SIG-M5 treated with dmso at 0.1 percent for 504 hours (cell line): ENCODE results near the gene WAPL.
"Not testable (repeated sequence)": the region's sequence is repeated elsewhere in the genome, so short reads cannot be mapped to it uniquely, and the experiment has no call there.

Source experiments
- DNase-seq: peaks from one replicate; lab custom pipeline; 2025; ENCODE audit not compliant: unreplicated experiment; lab: John Stamatoyannopoulos, UW

Gene WAPL, protein sequence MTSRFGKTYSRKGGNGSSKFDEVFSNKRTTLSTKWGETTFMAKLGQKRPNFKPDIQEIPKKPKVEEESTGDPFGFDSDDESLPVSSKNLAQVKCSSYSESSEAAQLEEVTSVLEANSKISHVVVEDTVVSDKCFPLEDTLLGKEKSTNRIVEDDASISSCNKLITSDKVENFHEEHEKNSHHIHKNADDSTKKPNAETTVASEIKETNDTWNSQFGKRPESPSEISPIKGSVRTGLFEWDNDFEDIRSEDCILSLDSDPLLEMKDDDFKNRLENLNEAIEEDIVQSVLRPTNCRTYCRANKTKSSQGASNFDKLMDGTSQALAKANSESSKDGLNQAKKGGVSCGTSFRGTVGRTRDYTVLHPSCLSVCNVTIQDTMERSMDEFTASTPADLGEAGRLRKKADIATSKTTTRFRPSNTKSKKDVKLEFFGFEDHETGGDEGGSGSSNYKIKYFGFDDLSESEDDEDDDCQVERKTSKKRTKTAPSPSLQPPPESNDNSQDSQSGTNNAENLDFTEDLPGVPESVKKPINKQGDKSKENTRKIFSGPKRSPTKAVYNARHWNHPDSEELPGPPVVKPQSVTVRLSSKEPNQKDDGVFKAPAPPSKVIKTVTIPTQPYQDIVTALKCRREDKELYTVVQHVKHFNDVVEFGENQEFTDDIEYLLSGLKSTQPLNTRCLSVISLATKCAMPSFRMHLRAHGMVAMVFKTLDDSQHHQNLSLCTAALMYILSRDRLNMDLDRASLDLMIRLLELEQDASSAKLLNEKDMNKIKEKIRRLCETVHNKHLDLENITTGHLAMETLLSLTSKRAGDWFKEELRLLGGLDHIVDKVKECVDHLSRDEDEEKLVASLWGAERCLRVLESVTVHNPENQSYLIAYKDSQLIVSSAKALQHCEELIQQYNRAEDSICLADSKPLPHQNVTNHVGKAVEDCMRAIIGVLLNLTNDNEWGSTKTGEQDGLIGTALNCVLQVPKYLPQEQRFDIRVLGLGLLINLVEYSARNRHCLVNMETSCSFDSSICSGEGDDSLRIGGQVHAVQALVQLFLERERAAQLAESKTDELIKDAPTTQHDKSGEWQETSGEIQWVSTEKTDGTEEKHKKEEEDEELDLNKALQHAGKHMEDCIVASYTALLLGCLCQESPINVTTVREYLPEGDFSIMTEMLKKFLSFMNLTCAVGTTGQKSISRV (N-terminal part only)

DNA sequence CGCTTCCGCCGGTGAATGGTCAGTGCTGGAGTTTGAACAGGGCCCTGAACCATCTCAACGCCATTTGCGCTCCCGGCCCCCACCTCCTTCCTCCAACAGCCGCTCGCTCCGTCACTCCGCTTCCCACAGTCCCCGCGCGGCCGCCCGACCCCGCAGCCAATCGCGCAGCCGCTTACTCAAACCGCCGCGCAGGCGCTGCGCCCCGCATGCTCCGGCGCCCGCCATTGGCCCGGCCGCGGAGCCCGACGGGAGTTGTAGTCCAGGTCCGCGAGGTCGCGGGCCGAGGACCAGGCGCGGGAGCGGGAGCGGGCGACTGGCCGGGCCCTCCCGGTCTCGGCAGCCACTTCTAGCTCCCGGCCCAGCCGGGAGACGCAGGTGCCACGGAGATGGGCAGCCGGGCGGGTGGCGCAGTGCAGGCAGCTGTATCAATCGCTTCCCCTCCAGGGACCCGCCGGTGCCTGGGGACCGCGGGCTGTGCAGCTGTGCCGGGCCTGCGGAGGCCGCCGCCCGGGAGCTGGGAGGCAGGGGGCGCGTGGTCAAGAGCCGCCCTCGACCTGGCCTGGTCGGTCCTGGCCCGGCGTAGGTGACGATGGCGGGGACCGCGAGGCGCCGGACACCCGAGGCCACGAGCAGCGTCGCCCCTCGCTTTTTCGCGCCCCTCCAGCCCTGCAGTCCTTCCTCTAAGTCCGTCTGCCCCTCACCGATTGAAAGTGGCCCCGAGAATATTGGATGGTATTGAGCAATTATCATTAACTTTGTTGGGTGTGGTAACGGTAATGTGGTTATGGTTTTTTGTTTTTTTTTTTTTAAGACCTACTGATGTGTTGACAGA lies at the start of gene WAPL:
Gene WAPL (minus strand): TSS at position 115 of the 832 bp plus-strand sequence. CDS start 3,723 bp downstream, outside the sequence.
- peak; percentile 87 for DNase-seq

DNA sequence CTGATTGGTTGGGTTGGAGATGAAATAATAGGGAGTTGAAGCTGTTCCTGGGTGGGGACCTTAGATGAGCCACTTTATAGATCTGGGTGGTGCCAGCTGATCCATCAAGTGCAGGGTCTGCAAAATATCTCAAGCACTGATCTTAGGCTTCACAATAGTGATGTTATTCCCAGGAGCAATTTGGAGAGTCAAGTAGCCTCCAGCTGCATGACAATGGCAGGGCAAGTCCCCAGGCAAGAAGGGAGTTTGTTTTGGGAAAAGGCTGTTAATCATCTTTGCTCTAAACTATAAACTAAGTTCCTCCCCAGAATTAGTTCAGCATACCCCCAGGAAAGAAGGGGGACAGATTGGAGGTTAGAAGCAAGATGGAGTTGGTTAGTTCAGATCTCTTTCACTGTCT lies 47.7 kb upstream of the WAPL start:
- no peak for DNase-seq

DNA sequence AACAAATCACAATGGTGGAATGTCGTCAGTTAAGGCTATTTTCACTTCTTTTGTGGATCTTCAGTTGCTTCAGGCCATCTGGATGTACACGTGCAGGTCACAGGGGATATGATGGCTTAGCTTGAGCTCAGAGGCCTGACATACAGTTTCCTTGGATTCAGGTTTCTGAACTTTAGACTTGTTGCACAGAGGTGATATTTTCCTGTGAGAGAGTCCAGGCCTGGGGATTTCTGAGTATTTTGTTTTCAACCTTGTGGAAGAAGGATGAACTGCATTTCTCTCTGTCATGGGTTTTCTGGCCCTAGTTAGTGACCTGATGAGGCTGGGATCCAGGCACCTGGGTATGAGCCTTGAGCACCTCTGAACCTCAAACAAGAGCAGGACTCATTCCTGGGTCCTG lies 44.9 kb upstream of the WAPL start:
- not testable (repeated sequence) for DNase-seq

DNA sequence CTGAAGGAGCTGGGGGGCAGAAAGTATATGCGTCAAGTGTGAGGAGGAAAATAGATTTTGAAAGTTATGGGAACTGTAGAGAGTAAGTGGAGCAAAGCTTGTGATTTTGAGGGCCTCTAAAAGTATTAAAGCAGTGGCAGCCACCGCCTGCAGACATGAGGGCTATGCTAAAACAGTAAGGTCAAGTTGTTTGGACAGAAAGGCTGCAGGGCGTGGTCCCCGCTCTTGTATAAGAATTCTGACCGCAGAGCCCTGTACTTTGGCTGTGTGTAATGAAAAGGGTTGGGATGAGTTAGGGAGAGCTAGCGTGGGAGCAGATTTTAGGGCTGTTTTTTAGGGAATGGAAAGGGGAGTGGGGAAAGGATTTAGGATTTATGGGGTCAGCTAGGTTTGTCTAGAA lies 41.7 kb upstream of the WAPL start:
- not testable (repeated sequence) for DNase-seq

DNA sequence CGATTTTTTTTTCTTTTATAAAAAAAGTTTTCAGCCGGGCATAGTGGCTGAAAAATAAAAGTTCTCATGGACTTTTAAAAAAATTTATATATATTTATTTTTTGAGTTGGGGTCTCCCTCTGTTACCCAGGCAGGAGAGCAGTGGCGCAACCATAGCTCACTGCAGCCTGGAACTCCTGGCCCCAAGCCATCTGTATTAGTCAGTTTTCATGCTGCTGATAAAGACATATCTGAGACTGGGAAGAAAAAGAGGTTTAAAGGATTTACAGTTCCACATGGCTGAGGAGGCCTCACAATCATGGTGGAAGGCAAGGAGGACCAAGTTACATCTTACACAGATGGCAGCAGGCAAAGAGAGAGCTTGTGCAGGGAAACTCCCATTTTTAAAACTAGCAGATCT lies 37.1 kb upstream of the WAPL start:
- not testable (repeated sequence) for DNase-seq

DNA sequence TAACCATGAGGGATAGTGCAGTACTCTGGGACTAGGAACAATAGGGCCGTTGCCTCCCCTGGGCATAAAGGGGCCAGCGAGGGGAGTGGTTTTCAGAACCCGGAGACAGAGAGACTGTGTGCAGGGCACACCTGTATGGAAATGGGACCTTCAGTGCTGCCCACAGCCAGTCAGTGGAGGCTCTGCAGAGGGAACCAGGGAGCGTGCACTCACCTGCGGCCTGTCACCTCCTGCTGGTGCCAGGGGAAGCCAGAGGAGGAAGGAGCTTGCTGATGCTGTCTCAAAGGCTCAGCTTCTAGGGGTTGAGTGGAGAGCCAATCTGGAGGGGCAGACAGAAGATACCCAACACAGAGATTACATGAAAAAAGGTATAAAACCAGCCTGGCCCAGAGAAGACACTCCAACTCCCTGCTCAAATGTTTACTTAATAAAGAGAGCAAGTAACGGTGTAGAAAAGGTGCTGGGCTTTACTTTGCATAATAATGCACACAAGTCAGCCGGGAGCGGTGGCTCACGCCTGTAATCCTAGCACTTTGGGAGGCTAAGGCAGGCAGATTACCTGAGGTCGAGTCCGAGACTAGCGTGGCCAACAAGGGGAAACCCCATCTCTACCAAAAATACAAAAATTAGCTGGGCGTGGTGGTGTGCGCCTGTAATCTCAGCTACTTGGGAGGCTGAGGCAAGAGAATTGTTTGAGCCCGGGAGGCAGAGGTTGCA lies 35.5 kb upstream of the WAPL start:
- DNase-seq = no peak

DNA sequence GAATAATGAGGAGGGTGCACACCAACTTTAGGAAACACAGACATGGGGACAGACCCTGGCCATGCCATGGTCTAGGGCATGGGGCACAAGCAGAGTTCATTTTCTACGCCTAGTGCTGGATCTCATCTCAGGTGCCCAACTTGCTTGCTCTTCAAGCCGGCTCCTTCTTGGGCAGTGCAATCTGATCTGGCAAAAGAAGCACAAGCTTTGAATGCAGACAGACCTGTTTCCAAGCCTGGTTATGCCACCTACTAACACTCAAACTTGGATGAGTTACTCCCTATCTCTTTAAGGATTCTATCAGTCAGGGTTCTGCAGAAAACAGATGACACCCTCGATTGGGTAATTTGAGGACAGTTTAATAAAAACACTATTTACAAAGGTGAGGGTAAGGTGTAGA lies 34.9 kb upstream of the WAPL start:
- DNase-seq = peak; percentile 25

DNA sequence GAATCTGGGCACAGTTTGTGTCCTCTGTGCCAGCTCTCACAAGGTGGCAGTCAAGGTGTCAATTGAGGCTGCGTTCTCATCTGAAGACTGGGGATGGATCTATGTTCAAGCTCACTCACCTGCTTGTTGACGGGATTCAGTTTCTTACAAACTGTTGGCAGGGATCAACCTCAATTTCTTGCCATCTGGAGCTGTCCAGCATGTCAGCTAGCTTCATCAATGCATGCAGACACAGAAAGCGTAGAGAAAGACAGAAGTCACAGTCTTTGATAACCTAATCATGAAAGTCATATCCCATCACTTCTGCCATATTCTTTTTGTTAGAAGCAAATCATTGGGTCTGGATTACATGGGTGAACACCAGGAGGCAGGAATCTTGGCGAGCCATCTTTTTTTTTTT lies 32.0 kb upstream of the WAPL start:
- no peak for DNase-seq

DNA sequence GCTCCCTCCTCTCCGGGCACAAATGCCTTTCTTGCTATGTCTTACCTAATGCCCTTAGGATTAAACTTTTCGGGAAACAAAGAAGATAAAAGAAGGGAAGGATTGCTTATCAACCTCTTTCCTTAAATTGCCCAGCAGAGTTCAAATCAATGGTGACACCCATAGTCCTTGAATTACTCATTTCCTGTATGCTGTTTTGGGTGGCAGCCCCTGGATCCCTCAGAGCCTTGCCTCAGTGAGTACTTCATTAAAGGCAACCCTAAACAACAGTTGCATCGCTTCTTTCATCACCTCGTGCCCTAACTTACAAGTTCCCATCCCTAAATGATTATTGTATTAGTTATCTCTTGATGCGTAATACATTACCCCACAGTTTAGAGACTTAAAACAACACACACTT lies 31.6 kb upstream of the WAPL start:
- DNase-seq = no peak

DNA sequence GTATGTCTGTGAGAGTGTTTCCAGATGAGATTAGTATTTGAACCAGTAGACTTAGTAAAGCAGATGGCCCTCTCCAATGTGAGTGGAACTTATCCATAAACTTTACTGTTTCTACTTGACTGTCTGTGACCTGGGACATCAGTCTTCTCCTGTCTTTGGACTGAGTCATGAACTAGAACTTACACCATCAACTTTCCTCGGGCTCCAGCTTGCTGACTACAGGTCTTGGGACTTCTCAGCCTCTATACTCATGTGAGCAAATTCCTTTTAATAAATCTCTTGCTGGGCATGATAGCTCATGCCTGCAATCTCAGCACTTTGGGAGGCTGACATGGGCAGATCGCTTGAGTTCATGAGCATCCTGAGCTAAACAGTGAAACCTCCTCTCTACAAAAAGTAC lies 25.7 kb upstream of the WAPL start:
- no peak for DNase-seq

DNA sequence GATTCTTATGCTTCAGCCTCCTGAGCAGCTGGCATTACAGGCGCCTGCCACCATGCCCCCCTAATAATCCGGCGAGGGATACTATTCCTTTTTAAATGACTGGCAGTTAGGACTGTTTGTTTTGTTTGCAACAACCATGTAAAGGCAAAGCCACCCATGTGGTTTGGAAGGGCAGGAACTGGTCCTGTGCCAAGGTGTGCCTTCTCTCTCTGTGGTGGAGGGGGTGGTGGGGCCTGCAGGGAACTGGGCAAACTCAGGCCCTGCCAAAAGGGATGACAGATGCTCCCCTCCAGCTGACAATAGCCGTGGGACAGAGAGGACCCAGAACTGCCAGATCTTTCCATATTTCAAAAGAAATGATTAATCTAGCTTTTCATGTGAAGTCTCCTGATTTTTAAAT lies 23.5 kb upstream of the WAPL start:
- no peak for DNase-seq

DNA sequence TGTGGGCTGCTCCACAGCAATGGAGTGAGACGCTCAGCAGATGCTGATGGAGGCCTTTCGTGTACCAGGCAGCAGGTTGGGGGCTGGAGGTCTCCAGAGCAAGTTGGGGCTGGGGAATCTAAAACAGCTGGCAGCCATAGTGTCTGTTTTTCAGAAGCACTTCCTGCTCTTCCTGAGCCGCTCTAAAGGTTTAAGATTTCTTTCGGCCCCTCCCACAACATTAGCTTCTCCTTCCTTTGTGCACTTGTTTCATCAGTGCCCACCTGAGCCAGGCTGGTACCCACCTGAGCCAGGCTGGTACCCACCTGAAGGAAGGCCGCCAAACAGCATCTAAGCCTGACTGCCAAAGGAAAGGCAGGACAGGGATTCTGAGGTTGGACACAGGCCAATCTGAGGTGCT lies 18.4 kb upstream of the WAPL start:
- no peak for DNase-seq

DNA sequence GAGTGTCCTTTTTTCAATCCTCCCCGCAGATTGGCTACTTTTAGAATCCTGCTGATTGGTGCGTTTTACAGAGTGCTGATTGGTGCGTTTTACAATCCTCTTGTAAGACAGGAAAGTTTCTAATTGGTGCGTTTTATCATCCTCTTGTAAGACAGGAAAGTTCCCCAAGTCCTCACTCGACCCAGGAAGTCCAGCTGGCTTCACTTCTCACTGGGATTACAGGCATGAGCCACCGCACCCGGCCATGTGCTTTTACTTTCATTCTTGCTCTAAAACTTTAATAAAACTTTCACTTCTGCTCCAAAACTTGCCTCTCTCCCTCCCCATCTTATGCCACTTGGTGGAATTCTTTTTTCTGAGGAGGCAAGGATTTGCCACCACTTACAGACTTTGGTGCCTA lies 17.0 kb upstream of the WAPL start:
- DNase-seq = no peak

DNA sequence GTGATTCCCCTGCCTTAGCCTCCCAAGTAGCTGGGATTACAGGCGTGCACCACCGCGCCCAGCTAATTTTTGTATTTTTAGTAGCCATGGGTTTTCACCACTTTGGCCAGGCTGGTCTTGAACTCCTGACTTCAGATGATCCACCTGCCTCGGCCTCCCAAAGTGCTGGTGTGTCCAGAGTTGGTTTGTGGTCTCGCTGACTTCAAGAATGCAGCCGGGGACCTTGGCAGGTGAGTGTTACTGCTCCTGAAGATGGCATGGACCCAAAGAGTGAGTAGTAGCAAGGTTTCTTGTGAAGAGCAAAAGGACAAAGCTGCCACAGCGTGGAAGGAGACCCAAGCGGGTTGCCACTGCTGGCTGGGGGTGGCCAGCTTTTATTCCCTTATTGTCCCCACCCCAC lies 16.4 kb upstream of the WAPL start:
- not testable (repeated sequence) for DNase-seq

DNA sequence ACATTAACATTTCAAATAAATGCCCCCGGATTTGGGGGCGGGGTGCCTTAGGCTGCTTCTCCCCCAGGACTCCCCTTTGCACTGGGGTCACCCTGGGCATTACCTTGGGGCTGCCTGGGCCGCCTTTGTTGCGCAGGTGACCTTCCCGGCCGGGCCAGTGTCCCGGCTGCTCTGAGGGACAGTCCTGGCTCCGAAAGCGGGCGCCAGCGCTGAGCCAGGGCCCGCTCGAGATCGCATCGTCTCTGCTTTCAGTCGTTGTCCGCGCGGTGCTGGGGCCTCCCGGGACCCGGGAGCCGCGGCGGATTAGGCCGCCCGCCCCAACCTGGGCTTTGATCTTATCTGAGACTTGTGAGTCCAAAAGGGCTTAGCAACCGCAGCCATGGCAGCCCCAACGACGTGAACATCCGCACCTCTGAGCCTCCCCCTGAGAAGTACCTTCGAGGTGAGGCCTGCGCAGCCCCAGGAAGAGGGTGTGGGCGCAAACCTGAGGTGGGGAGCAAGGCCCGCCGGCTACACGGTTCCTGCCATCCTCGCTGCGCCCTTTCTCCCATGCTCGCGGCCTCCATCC lies 14.8 kb upstream of the WAPL start:
- no peak for DNase-seq

DNA sequence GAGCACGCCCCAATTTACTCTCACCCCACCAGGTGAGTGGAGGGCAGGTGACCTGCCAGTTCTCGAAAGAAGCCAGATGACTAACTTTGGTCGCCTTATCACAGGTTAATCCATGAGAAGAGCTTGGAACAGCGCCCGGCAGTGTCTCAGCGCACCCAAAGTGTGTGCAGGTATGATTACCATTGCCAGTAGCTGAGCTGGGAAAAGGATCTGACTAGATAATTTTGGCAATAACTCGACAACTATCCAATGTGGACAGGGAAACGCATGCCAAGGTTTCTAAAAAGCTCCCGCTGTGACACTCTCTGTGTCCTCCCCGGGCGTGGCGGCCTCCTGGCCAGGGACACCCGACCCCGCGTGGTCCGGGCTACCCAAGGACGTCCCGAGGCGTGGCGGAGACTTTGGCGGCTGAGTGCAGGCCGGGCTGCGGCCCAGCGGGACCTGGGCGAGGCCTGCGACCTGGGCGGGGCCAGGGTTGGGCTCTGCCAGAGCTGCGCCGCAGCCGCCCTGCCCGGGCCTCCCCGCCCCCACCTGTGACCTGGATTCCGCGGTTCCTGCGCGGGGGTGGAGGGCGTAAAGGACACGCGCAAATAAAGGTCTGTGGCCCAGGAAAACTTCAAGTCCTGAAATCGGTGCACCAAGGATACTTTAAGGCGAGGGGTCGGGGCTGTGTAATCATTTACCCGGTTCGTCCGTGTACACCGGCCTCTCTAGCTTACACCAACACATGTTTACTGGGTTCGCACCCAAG lies 13.7 kb upstream of the WAPL start:
- no peak for DNase-seq

DNA sequence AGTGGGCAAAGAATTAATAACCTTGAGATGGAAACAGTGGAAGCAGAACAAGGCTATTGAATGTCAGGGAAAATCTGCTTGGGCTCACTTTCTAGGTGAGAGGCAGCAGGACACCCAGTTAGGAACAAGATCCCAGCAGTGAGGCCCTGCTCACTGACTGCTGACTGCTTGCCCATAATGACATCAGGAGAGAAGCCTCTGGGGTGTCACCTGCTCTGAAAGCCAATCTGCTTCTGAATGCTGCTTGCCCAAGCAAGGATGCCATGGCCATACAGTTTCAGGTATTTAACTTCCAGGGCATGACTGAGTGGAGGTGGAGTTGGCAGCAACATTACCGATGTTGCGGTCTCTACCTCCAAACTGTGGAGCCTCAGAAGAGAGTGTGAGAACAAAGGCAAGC lies 11.7 kb upstream of the WAPL start:
- no peak for DNase-seq

DNA sequence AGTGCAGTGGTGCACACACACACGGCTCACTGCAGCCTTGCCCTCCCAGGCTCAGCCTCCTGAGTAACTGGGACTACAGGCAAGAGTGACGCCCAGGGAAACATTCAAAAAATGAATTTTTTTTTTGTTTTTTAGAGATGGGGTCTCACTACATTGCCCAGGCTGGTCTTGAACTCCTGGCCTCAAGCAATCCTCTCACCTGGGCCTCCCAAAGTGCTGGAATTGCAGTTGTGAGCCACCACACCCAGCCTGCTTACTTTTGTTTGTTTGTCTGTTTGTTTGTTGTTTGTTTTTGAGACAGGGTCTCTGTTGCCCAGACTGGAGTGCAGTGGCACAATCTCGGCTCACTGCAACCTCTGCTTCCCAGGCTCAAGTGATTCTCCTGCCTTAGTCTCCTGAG lies 7.1 kb upstream of the WAPL start:
- not testable (repeated sequence) for DNase-seq

DNA sequence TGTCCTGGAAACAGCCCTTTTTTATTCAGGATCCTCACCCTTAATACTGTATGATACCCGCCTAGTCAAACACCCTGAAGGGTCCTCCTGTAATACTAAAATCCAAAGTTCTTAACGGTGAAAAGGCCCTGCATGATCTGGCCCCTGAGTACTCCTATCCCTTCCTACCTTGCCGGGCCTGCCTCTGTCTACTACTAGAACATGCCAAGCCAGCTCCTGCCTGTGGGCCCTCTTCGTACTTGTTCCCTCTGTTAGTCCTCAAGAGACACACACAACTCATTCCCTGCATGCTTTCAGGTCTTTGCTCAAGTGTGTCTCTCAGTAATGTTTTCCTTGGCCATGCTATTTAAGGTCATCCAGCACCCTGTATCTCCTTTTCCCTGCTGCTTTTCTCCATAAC lies 5.0 kb upstream of the WAPL start:
- no peak for DNase-seq
